Superior temporal gyrus (tissue), 1 donor: ENCODE data around the gene POLR2J.
A peak's percentile ranks its signal among the peaks of the same experiment; 100 is the strongest.
"Not testable (repeated sequence)": the region's sequence is repeated elsewhere in the genome, so short reads cannot be mapped to it uniquely, and the experiment has no call there.

Experiments used
- DNase-seq: peaks from one replicate; pipeline ENCODE4 v3.0.0-alpha.2; 2016; ENCODE audit errors: extremely low spot score

Gene POLR2J

GRCh38 chr7:102478314-102479208 is at the start of gene POLR2J:
Gene POLR2J (minus strand): TSS chr7:102478922. CDS start chr7:102478860, 62 bp downstream.
- DNase-seq: not testable (repeated sequence)

GRCh38 chr7:102527822-102528793 is 49.4 kb upstream of the POLR2J start:
- not testable (repeated sequence) for DNase-seq

GRCh38 chr7:102527182-102527581 is 48.5 kb upstream of the POLR2J start:
- not testable (repeated sequence) for DNase-seq

GRCh38 chr7:102524803-102525202 is 46.1 kb upstream of the POLR2J start:
- not testable (repeated sequence) for DNase-seq

- DNase-seq: not testable (repeated sequence)
Observed at GRCh38 chr7:102520797-102521196, 42.1 kb upstream of the POLR2J start.

GRCh38 chr7:102517550-102518147 is 38.9 kb upstream of the POLR2J start, which contains the start of gene RASA4B:
Gene RASA4B (minus strand): TSS chr7:102517777. CDS start chr7:102517710, 67 bp downstream.
- DNase-seq: not testable (repeated sequence)

- DNase-seq: not testable (repeated sequence)
Observed at GRCh38 chr7:102516951-102517350, 38.2 kb upstream of the POLR2J start.

GRCh38 chr7:102515889-102516288 is 37.2 kb upstream of the POLR2J start:
- DNase-seq: not testable (repeated sequence)

GRCh38 chr7:102514881-102515721 is 36.4 kb upstream of the POLR2J start:
- DNase-seq: not testable (repeated sequence)

- DNase-seq: peak; percentile 7
Observed at GRCh38 chr7:102512642-102513221, 34.0 kb upstream of the POLR2J start.

GRCh38 chr7:102511860-102512522 is 33.3 kb upstream of the POLR2J start:
- not testable (repeated sequence) for DNase-seq

GRCh38 chr7:102510575-102510974 is 31.9 kb upstream of the POLR2J start:
- DNase-seq: not testable (repeated sequence)

GRCh38 chr7:102507410-102508088 is 28.8 kb upstream of the POLR2J start:
- DNase-seq: not testable (repeated sequence)

GRCh38 chr7:102505298-102506185 is 26.8 kb upstream of the POLR2J start:
- DNase-seq: not testable (repeated sequence)

- not testable (repeated sequence) for DNase-seq
Observed at GRCh38 chr7:102503141-102503540, 24.4 kb upstream of the POLR2J start.

- not testable (repeated sequence) for DNase-seq
Observed at GRCh38 chr7:102498321-102498720, 19.6 kb upstream of the POLR2J start.

- not testable (repeated sequence) for DNase-seq
Observed at GRCh38 chr7:102497308-102497707, 18.6 kb upstream of the POLR2J start.

- not testable (repeated sequence) for DNase-seq
Observed at GRCh38 chr7:102496861-102497260, 18.1 kb upstream of the POLR2J start.
